Karpas-422 (cell line): ENCODE results near the gene C1orf198. TPM values are rescaled to one million over a fixed set of nuclear protein-coding genes. Genes with fewer than 3 reads are reported as not detected.

Experiments used
- DNase-seq: peaks from one replicate; pipeline ENCODE4 v3.0.0-alpha.2; 2015
- H2AFZ ChIP-seq: fragments of 200-600 bp; sonication (generic); 2 replicates; pipeline ENCODE4 v1.6.1; 2014; ENCODE audit warnings: antibody characterized with exemption, low read length, mixed read lengths
- H3K27ac ChIP-seq: fragments of 200-600 bp; sonication (generic); 2 replicates; pipeline ENCODE4 v1.5.1; 2014; ENCODE audit warnings: mild to moderate bottlenecking, low read length, moderate library complexity
- H3K27me3 ChIP-seq: fragments of 200-600 bp; sonication (generic); 2 replicates; pipeline ENCODE4 v1.6.1; 2014; ENCODE audit warnings: low read length, mixed read lengths
- H3K36me3 ChIP-seq: fragments of 200-600 bp; sonication (generic); 2 replicates; pipeline ENCODE4 v1.6.1; 2014; ENCODE audit warnings: low read length, mixed read lengths; ENCODE audit not compliant: insufficient read depth
- H3K4me1 ChIP-seq: fragments of 200-600 bp; sonication (generic); 2 replicates; pipeline ENCODE4 v1.6.1; 2014; ENCODE audit warnings: mild to moderate bottlenecking, low read length, mixed read lengths
- H3K4me2 ChIP-seq: fragments of 200-600 bp; sonication (generic); 2 replicates; pipeline ENCODE4 v1.6.1; 2014; ENCODE audit warnings: low read length, low read depth, mild to moderate bottlenecking; ENCODE audit not compliant: poor library complexity, severe bottlenecking
- H3K4me3 ChIP-seq: fragments of 200-600 bp; sonication (generic); 2 replicates; pipeline ENCODE4 v1.5.1; 2014; ENCODE audit warnings: mild to moderate bottlenecking, antibody characterized with exemption, low read length, mixed read lengths
- H3K79me2 ChIP-seq: fragments of 200-600 bp; sonication (generic); 2 replicates; pipeline ENCODE4 v1.6.1; 2014; ENCODE audit warnings: mild to moderate bottlenecking, low read length, mixed read lengths
- H3K9ac ChIP-seq: fragments of 200-600 bp; sonication (generic); 2 replicates; pipeline ENCODE4 v1.6.0; 2014; ENCODE audit warnings: low read length
- H3K9me2 ChIP-seq: fragments of 200-600 bp; sonication (generic), shearing (Covaris generic); replicated peaks from 2 replicates; pipeline ENCODE4 v1.6.0; 2014; ENCODE audit warnings: mild to moderate bottlenecking, low read length, moderate library complexity; ENCODE audit not compliant: insufficient read depth
- H3K9me3 ChIP-seq: fragments of 300-700, 200-600 bp; sonication (generic); 2 replicates; pipeline ENCODE4 v1.6.1; 2014; ENCODE audit warnings: low read length, mixed read lengths
- H4K20me1 ChIP-seq: fragments of 200-600 bp; sonication (generic); 2 replicates; pipeline ENCODE4 v1.6.1; 2014; ENCODE audit warnings: mild to moderate bottlenecking, antibody characterized with exemption, low read length, low read depth; ENCODE audit not compliant: insufficient read depth
- total RNA-seq: library from RNA; depleted of rRNA; stranded (reverse); fragments of >200 nt; shearing (Covaris generic); gene quantifications from 2 replicates; pipeline ENCODE4 v1.2.3, GENCODE V29; 2014; ENCODE audit warnings: low replicate concordance

C1orf198 gene
- total RNA-seq, 1 experiment from 2014 or later = 3.7 TPM

DNA sequence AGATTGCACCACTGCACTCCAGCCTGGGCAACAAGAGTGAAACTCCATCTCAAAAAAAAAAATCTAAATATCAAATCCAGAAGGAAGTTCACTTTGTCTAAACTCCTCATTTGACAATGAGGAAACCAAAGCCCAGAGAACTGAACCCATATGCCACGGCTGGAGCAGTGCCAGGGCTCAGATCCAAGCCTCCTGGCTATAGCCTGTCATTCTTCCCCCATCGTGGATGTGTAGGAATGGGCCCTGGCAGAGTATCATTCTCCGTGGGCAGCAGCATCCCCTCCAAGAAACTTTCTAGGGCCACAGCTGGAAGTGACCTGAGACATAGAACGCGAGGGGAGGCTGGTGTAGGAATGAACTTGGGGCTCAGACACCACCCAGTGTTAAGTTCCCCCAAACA is 73.9 kb downstream of the C1orf198 start:
- Histone ChIP-seq H3K9me3 (no peaks in the 10 kb centered on the region), H3K27me3 (no peaks in the 10 kb centered on the region), H3K4me2 (no peak overlapping the region), H3K36me3 (no peaks in the 10 kb centered on the region), H3K4me3 (no peak overlapping the region), H3K9me2 (no peaks in the 10 kb centered on the region), H3K27ac (no peak overlapping the region), H3K4me1 (no peaks in the 10 kb centered on the region), H3K9ac (no peak overlapping the region), H2AFZ (no peak overlapping the region), H4K20me1 (no peaks in the 10 kb centered on the region), H3K79me2 (no peaks in the 10 kb centered on the region)
- DNase-seq = no peak

DNA sequence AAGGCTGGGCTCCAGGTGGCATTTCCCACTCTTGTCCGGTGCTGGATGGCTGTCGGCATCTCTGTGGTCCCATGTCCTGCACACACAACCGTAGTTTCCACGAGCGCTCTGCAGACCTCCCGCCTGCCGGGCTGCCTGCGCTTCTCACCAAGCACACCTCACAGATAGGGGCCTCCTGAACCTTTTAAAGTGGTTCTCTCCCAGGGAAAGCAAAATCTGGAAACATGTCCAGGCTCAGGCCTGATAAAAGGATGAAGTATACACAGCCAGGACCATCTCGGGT is 74.9 kb downstream of the C1orf198 start:
- H3K9me2 ChIP-seq = no peaks in the 10 kb centered on the region
- no peaks in the 10 kb centered on the region for H3K27me3 ChIP-seq
- H3K4me2 ChIP-seq = no peak overlapping the region
- H3K27ac ChIP-seq = no peak overlapping the region
- H2AFZ ChIP-seq = no peak overlapping the region
- no peaks in the 10 kb centered on the region for H3K79me2 ChIP-seq
- H3K36me3 ChIP-seq = no peaks in the 10 kb centered on the region
- H3K4me1 ChIP-seq = no peaks in the 10 kb centered on the region
- no peaks in the 10 kb centered on the region for H3K9me3 ChIP-seq
- DNase-seq = no peak
- H3K4me3 ChIP-seq = no peak overlapping the region
- no peaks in the 10 kb centered on the region for H4K20me1 ChIP-seq
- H3K9ac ChIP-seq = no peak overlapping the region

DNA sequence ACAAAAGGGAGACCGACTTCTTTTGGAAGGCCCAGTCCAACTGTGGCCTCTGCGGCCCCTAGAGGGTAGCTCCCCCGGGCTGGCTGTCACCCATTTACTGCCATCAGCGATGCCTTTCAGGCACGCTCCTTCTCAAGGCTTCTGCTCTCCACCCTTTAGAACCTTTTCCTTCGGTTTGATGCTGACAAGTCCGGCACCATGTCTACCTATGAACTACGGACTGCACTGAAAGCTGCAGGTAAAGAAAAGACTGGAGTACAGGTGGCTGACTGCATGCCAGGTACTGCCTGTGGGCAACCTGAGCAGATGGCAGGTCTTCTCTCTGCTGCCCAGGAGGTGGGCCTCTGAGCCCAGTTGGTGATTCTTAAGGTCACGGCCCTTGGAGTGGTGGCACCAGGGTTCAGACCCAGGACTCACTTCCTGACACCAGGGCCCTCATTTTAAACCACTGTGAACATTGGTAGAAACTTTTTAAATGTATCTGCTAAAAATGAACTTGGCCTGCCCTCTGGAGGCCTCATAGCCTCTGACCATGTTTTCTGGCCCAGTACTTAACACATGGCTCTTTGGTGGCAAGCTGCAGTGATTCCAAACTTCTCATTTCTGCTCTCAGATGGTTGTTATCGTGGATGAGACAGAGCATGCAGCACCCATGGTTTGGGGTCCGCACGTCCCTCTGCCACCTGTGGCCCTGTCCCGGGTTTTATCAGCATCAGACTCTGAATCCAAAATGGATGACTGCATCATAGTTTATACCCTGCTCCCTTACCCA is 75.4 kb downstream of the C1orf198 start:
- Histone ChIP-seq H3K36me3 (no peaks in the 10 kb centered on the region), H3K9me3 (no peaks in the 10 kb centered on the region), H3K4me2 (no peak overlapping the region), H2AFZ (no peak overlapping the region), H3K4me3 (no peak overlapping the region), H3K9me2 (no peaks in the 10 kb centered on the region), H3K27me3 (no peaks in the 10 kb centered on the region), H3K9ac (no peak overlapping the region), H3K27ac (no peak overlapping the region), H4K20me1 (no peaks in the 10 kb centered on the region), H3K79me2 (no peaks in the 10 kb centered on the region), H3K4me1 (no peaks in the 10 kb centered on the region)
- no peak for DNase-seq

DNA sequence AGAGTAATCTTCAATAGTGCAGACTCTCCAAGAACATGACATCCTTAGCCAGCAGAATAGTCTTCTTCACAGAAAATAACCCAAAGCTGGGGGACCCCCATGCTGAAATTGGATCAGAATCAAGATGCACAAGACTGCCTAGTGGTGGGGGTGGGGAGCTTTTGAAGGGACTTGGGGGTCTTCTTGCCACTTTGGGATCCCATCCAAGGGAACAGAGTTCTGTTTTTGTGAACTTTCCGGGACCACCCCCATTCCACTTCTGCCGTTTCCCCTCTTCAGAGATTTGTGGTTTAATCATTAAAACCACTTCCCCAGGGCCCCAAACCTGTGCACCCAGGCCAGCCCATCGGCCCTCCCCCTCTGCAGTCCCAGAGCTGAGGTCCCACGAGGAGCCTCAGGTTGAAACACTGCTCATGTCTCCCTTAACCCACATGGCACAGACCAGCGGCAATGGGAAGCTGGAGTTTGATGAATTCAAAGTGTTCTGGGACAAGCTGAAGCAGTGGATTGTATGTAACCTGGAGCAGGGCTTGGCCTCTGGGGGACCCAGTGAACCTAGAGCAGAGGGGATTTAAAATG is 76.2 kb downstream of the C1orf198 start:
- Histone ChIP-seq H3K9me2 (no peaks in the 10 kb centered on the region), H3K27ac (no peak overlapping the region), H2AFZ (no peak overlapping the region), H3K36me3 (no peaks in the 10 kb centered on the region), H3K79me2 (no peaks in the 10 kb centered on the region), H4K20me1 (no peaks in the 10 kb centered on the region), H3K4me3 (no peak overlapping the region), H3K4me1 (no peaks in the 10 kb centered on the region), H3K4me2 (no peak overlapping the region), H3K9me3 (no peaks in the 10 kb centered on the region), H3K27me3 (no peaks in the 10 kb centered on the region), H3K9ac (no peak overlapping the region)
- DNase-seq = no peak

DNA sequence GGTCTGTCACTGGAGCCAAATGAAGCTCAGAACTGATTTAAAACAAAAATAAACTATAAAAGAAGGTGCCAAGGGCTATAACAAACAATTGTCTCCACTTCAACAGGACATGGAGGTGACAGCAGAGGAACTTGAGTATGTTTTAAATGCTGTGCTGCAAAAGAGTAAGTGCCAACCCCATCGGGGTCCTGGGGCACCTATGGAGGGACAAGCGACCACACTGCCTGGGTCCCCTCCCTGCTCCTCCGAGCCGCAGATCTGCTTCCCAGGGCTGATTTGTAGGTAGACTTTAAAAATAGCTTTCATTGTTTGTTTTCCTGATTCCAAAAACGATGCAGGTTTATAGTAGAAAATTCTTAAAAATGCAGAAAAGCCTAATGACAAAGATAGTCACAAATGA is 78.3 kb downstream of the C1orf198 start:
- Histone ChIP-seq H3K36me3 (no peaks in the 10 kb centered on the region), H4K20me1 (no peaks in the 10 kb centered on the region), H3K9ac (no peak overlapping the region), H3K9me2 (no peaks in the 10 kb centered on the region), H3K27ac (no peak overlapping the region), H2AFZ (no peak overlapping the region), H3K9me3 (no peaks in the 10 kb centered on the region), H3K4me2 (no peak overlapping the region), H3K4me1 (no peaks in the 10 kb centered on the region), H3K27me3 (no peaks in the 10 kb centered on the region), H3K79me2 (no peaks in the 10 kb centered on the region), H3K4me3 (no peak overlapping the region)
- DNase-seq = no peak

DNA sequence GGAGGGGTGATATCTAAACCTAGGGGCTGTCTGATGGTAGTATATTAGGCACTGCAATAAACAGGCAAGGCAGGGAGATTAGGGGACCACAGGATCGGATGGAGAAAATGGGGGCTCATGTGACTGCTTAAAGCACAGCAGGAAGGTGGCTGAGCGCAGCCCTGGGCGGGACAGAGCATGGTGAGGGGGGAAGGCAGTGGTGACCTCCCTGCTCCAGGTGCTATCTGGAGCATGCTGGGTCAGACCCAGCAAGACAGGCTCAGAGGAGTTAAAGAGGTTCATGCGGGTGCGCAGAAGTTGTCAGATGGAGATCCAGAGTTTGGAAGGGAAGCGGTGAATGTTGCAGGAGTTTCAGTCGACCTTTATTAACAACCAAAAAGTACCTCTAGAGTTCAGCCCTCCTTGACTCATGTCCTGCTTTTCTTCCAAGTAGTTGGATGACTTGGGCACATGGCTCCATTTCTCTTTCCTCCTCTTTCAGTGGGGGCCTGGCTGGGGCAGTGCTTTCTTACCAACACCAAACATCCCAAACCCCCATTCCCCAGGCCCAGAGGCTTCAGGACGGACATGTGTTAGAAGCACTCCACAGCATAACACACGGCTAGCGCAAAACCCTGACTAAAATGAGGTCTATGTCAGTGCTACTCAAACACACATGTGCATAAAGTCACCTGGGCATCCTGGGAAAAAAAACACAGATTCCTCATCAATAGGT is 79.6 kb downstream of the C1orf198 start:
- DNase-seq = no peak
- Histone ChIP-seq H3K4me1 (no peaks in the 10 kb centered on the region), H3K9ac (no peak overlapping the region), H3K4me2 (no peak overlapping the region), H3K9me3 (no peaks in the 10 kb centered on the region), H3K27ac (no peak overlapping the region), H3K36me3 (no peaks in the 10 kb centered on the region), H3K27me3 (no peaks in the 10 kb centered on the region), H2AFZ (no peak overlapping the region), H3K9me2 (no peaks in the 10 kb centered on the region), H4K20me1 (no peaks in the 10 kb centered on the region), H3K4me3 (no peak overlapping the region), H3K79me2 (no peaks in the 10 kb centered on the region)

DNA sequence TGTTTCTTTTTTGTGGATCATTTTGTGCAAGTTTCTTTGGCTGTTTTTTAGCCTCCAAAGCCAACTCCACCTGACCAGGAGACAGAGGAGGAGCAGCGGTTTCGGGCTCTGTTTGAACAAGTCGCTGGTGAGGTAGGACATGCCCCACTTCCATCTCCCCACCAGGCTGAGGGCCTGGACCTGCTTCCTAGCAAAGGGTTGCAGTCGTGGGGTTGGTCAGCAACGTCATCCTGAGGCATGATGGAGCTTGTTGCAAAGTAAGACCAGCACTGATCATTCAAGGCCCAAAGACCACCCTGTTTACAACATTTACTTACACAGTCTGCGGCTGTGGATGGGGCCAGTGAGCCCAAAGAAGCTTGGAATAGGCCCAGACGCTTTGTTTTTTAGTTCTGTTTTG is 80.8 kb downstream of the C1orf198 start:
- no peaks in the 10 kb centered on the region for H4K20me1 ChIP-seq
- H3K27me3 ChIP-seq = no peaks in the 10 kb centered on the region
- no peak for DNase-seq
- H3K36me3 ChIP-seq = no peaks in the 10 kb centered on the region
- H3K4me2 ChIP-seq = no peak overlapping the region
- no peak overlapping the region for H2AFZ ChIP-seq
- no peaks in the 10 kb centered on the region for H3K9me2 ChIP-seq
- H3K27ac ChIP-seq = no peak overlapping the region
- no peak overlapping the region for H3K9ac ChIP-seq
- H3K9me3 ChIP-seq = no peaks in the 10 kb centered on the region
- H3K79me2 ChIP-seq = no peaks in the 10 kb centered on the region
- no peak overlapping the region for H3K4me3 ChIP-seq
- no peaks in the 10 kb centered on the region for H3K4me1 ChIP-seq
